ENCODE data around the gene LRRC75B. TPM values are rescaled to one million over a fixed set of nuclear protein-coding genes. Genes with fewer than 3 reads are reported as not detected.

The LRRC75B gene
- total and polyA plus RNA-seq, 9 of the 15 experiments (the other 6 are each of a cell fraction or from before 2014, with no cell fraction given), result 0.10 to 2.8 (median 1.0) TPM; not detected in 1

Other genes starting within 250 kb of the LRRC75B start
- 0.61 and 2.1 TPM in 2 replicates for gene ADORA2A, start 165.5 kb downstream of the LRRC75B start, total RNA-seq (2014; rRNA removed)
- 0.15 and 0.29 TPM in 2 replicates for gene ADORA2A, start 165.5 kb downstream of the LRRC75B start, total RNA-seq (2014; rRNA removed; fragmentation: Illumina TruSeq; extraction: Trizol)
- gene ADORA2A, start 165.5 kb downstream of the LRRC75B start, total RNA-seq (2015; rRNA removed; fragmentation: Illumina TruSeq; extraction: Trizol), result 0.53 and 0.80 TPM in 2 replicates
- gene ADORA2A, start 165.5 kb downstream of the LRRC75B start, total RNA-seq (2021), result 0.66 and 0.98 TPM in 2 replicates
- 0.49 and 1.2 TPM in 2 replicates for gene ADORA2A, start 165.5 kb downstream of the LRRC75B start, polyA plus RNA-seq (2011; rRNA removed)
- 0.58 and 0.65 TPM in 2 replicates for gene ADORA2A, start 165.5 kb downstream of the LRRC75B start, polyA plus RNA-seq (2014; fragmentation: Illumina TruSeq; extraction: Trizol)
- gene ADORA2A, start 165.5 kb downstream of the LRRC75B start, polyA plus RNA-seq (2014; fragmentation: Nextera tagmentation; extraction: Ambion mirVana), result not detected
- gene ADORA2A, start 165.5 kb downstream of the LRRC75B start, polyA plus RNA-seq (2014; rRNA removed), result 0.54 and 1.2 TPM in 2 replicates
- gene UPB1, start 97.7 kb downstream of the LRRC75B start, total RNA-seq (2014; rRNA removed), result 0.69 TPM in 1 of 2 replicates, not detected in the other
- gene UPB1, start 97.7 kb downstream of the LRRC75B start, total RNA-seq (2014; rRNA removed; fragmentation: Illumina TruSeq; extraction: Trizol), result not detected in 2 replicates
- 0.11 TPM in 1 of 2 replicates, not detected in the other for gene UPB1, start 97.7 kb downstream of the LRRC75B start, total RNA-seq (2015; rRNA removed; fragmentation: Illumina TruSeq; extraction: Trizol)
- 0.07 TPM in 1 of 2 replicates, not detected in the other for gene UPB1, start 97.7 kb downstream of the LRRC75B start, total RNA-seq (2021)
- 0.04 TPM in 1 of 2 replicates, not detected in the other for gene UPB1, start 97.7 kb downstream of the LRRC75B start, polyA plus RNA-seq (2011; rRNA removed)
- gene UPB1, start 97.7 kb downstream of the LRRC75B start, polyA plus RNA-seq (2014; fragmentation: Illumina TruSeq; extraction: Trizol), result not detected in 2 replicates
- gene UPB1, start 97.7 kb downstream of the LRRC75B start, polyA plus RNA-seq (2014; fragmentation: Nextera tagmentation; extraction: Ambion mirVana), result under 1 TPM in 1 of 2 experiments, not detected in 1; 0.06 TPM
- gene UPB1, start 97.7 kb downstream of the LRRC75B start, polyA plus RNA-seq (2014; rRNA removed), result not detected in 2 replicates
- gene GUCD1, start 37.9 kb downstream of the LRRC75B start, total RNA-seq (2014; rRNA removed), result 51.8 and 85.3 TPM in 2 replicates
- 45.4 and 47.2 TPM in 2 replicates for gene GUCD1, start 37.9 kb downstream of the LRRC75B start, total RNA-seq (2014; rRNA removed; fragmentation: Illumina TruSeq; extraction: Trizol)
- gene GUCD1, start 37.9 kb downstream of the LRRC75B start, total RNA-seq (2015; rRNA removed; fragmentation: Illumina TruSeq; extraction: Trizol), result 51.0 and 52.7 TPM in 2 replicates
- gene GUCD1, start 37.9 kb downstream of the LRRC75B start, total RNA-seq (2021), result 67.8 and 69.2 TPM in 2 replicates
- 60.4 and 68.9 TPM in 2 replicates for gene GUCD1, start 37.9 kb downstream of the LRRC75B start, polyA plus RNA-seq (2011; rRNA removed)
- 50.3 and 58.1 TPM in 2 replicates for gene GUCD1, start 37.9 kb downstream of the LRRC75B start, polyA plus RNA-seq (2014; fragmentation: Illumina TruSeq; extraction: Trizol)
- 10 to 100 TPM; 31.5 to 48.8 TPM for gene GUCD1, start 37.9 kb downstream of the LRRC75B start, polyA plus RNA-seq (2014; fragmentation: Nextera tagmentation; extraction: Ambion mirVana)
- gene GUCD1, start 37.9 kb downstream of the LRRC75B start, polyA plus RNA-seq (2014; rRNA removed), result 45.3 and 48.9 TPM in 2 replicates
- gene SNRPD3, start 37.1 kb downstream of the LRRC75B start, total RNA-seq (2014; rRNA removed), result 234 and 278 TPM in 2 replicates
- 274 and 289 TPM in 2 replicates for gene SNRPD3, start 37.1 kb downstream of the LRRC75B start, total RNA-seq (2014; rRNA removed; fragmentation: Illumina TruSeq; extraction: Trizol)
- 266 and 281 TPM in 2 replicates for gene SNRPD3, start 37.1 kb downstream of the LRRC75B start, total RNA-seq (2015; rRNA removed; fragmentation: Illumina TruSeq; extraction: Trizol)
- gene SNRPD3, start 37.1 kb downstream of the LRRC75B start, total RNA-seq (2021), result 131 and 132 TPM in 2 replicates
- 120 and 151 TPM in 2 replicates for gene SNRPD3, start 37.1 kb downstream of the LRRC75B start, polyA plus RNA-seq (2011; rRNA removed)
- gene SNRPD3, start 37.1 kb downstream of the LRRC75B start, polyA plus RNA-seq (2014; fragmentation: Illumina TruSeq; extraction: Trizol), result 271 and 366 TPM in 2 replicates
- gene SNRPD3, start 37.1 kb downstream of the LRRC75B start, polyA plus RNA-seq (2014; fragmentation: Nextera tagmentation; extraction: Ambion mirVana), result 100 to 1,000 TPM; 274 to 281 TPM
- 236 and 249 TPM in 2 replicates for gene SNRPD3, start 37.1 kb downstream of the LRRC75B start, polyA plus RNA-seq (2014; rRNA removed)
- 10.7 and 12.0 TPM in 2 replicates for gene GGT1, start 10.1 kb upstream of the LRRC75B start, total RNA-seq (2014; rRNA removed)
- gene GGT1, start 10.1 kb upstream of the LRRC75B start, total RNA-seq (2014; rRNA removed; fragmentation: Illumina TruSeq; extraction: Trizol), result 2.5 and 2.9 TPM in 2 replicates
- 6.9 and 7.1 TPM in 2 replicates for gene GGT1, start 10.1 kb upstream of the LRRC75B start, total RNA-seq (2015; rRNA removed; fragmentation: Illumina TruSeq; extraction: Trizol)
- gene GGT1, start 10.1 kb upstream of the LRRC75B start, total RNA-seq (2021), result 11.1 and 12.5 TPM in 2 replicates
- gene GGT1, start 10.1 kb upstream of the LRRC75B start, polyA plus RNA-seq (2011; rRNA removed), result 6.6 and 8.0 TPM in 2 replicates
- 7.1 and 10.4 TPM in 2 replicates for gene GGT1, start 10.1 kb upstream of the LRRC75B start, polyA plus RNA-seq (2014; fragmentation: Illumina TruSeq; extraction: Trizol)
- gene GGT1, start 10.1 kb upstream of the LRRC75B start, polyA plus RNA-seq (2014; fragmentation: Nextera tagmentation; extraction: Ambion mirVana), result under 1 TPM; 0.46 to 0.81 TPM
- 9.6 and 11.8 TPM in 2 replicates for gene GGT1, start 10.1 kb upstream of the LRRC75B start, polyA plus RNA-seq (2014; rRNA removed)
- 0.04 TPM in 1 of 2 replicates, not detected in the other for gene PIWIL3, start 181.6 kb upstream of the LRRC75B start, total RNA-seq (2014; rRNA removed)
- 0.10 TPM in 1 of 2 replicates, not detected in the other for gene PIWIL3, start 181.6 kb upstream of the LRRC75B start, total RNA-seq (2014; rRNA removed; fragmentation: Illumina TruSeq; extraction: Trizol)
- 0.04 TPM in 1 of 2 replicates, not detected in the other for gene PIWIL3, start 181.6 kb upstream of the LRRC75B start, total RNA-seq (2015; rRNA removed; fragmentation: Illumina TruSeq; extraction: Trizol)
- not detected in 2 replicates for gene PIWIL3, start 181.6 kb upstream of the LRRC75B start, total RNA-seq (2021)
- gene PIWIL3, start 181.6 kb upstream of the LRRC75B start, polyA plus RNA-seq (2011; rRNA removed), result 0.03 and 0.04 TPM in 2 replicates
- 0.04 and 0.06 TPM in 2 replicates for gene PIWIL3, start 181.6 kb upstream of the LRRC75B start, polyA plus RNA-seq (2014; fragmentation: Illumina TruSeq; extraction: Trizol)
- gene PIWIL3, start 181.6 kb upstream of the LRRC75B start, polyA plus RNA-seq (2014; fragmentation: Nextera tagmentation; extraction: Ambion mirVana), result not detected
- gene PIWIL3, start 181.6 kb upstream of the LRRC75B start, polyA plus RNA-seq (2014; rRNA removed), result 0.12 TPM in 1 of 2 replicates, not detected in the other
- gene SGSM1, start 213.1 kb upstream of the LRRC75B start, total RNA-seq (2014; rRNA removed), result not detected in 2 replicates
- gene SGSM1, start 213.1 kb upstream of the LRRC75B start, total RNA-seq (2014; rRNA removed; fragmentation: Illumina TruSeq; extraction: Trizol), result not detected in 2 replicates
- not detected in 2 replicates for gene SGSM1, start 213.1 kb upstream of the LRRC75B start, total RNA-seq (2015; rRNA removed; fragmentation: Illumina TruSeq; extraction: Trizol)
- not detected in 2 replicates for gene SGSM1, start 213.1 kb upstream of the LRRC75B start, total RNA-seq (2021)
- 0.01 TPM in 1 of 2 replicates, not detected in the other for gene SGSM1, start 213.1 kb upstream of the LRRC75B start, polyA plus RNA-seq (2011; rRNA removed)
- gene SGSM1, start 213.1 kb upstream of the LRRC75B start, polyA plus RNA-seq (2014; fragmentation: Illumina TruSeq; extraction: Trizol), result not detected in 2 replicates
- gene SGSM1, start 213.1 kb upstream of the LRRC75B start, polyA plus RNA-seq (2014; fragmentation: Nextera tagmentation; extraction: Ambion mirVana), result not detected
- not detected in 2 replicates for gene SGSM1, start 213.1 kb upstream of the LRRC75B start, polyA plus RNA-seq (2014; rRNA removed)